GM18867 (cell line): Measurements from ENCODE around the gene BICD1.

ENCODE experiments used
- ATAC-seq: cut with Tn5 transposase; IDR thresholded peaks from one replicate; pipeline ENCODE4 v1.9.1; 2021; ENCODE audit warnings: mild to moderate bottlenecking, moderate library complexity; ENCODE audit not compliant: unreplicated experiment

The BICD1 gene

DNA sequence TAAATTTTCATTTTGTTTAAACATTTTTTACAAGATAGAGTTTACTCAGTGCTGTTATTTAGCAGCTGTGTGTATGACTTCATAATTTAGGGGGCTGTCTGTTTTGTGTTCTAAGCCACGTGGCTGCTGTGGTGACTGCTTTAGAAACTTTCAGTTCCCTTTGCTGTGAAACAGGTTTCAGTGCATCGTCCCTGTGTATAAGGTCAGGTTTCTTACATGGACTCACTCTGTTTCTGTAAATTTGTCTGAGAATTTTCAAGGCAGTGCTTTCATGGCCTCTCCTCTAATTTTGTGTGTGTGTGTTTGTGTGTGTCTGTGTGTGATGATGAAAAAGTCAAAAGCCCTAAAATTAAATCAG is 32.4 kb downstream of the BICD1 start:
- peak; percentile 90 for ATAC-seq

- no peak for ATAC-seq
Measured at GRCh38 chr12:32140877-32141276, 34.2 kb downstream of the BICD1 start.

GRCh38 chr12:32145096-32145495 is 38.4 kb downstream of the BICD1 start:
- ATAC-seq, result no peak

DNA sequence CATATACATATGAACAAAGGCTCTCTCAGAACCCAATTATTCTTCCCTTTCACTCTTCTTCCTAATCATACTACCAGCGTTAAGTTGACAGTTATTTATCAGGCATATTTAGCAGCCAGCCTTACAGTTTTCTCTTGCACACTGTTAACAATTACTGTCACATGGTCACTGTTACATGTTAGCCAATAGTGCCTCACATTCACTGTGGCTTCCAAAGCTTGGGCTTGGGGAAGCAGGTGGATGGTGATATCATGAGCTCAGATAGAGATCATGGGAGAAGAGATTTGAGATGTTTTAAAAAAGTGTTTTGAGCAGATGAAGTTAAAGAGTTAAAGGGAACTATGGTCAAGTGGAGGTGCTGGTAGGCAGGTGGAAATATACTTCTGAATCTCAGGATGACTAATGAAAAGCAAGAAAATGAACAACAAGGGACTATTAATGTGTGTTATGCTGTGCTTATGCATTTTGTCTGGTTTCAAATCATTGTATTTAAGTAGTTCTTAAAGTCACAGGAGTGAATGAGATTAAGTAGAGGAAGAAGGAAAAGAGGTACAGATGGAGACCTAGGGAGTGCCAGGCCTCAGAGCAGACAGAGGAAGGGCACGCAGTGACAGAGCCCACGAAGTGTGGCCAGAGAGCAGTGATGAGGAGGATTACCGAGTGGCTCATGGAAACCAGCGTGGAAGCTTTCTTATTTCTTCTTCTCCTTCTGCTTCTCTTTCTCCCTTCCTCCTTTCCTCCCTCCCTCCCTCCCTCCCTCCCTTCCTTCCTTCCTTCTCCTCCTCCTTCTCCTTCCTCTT is 39.6 kb downstream of the BICD1 start:
- ATAC-seq, result peak; percentile 85

GRCh38 chr12:32148372-32148771 is 41.7 kb downstream of the BICD1 start:
- ATAC-seq, result no peak

GRCh38 chr12:32149489-32149888 is 42.8 kb downstream of the BICD1 start:
- no peak for ATAC-seq

DNA sequence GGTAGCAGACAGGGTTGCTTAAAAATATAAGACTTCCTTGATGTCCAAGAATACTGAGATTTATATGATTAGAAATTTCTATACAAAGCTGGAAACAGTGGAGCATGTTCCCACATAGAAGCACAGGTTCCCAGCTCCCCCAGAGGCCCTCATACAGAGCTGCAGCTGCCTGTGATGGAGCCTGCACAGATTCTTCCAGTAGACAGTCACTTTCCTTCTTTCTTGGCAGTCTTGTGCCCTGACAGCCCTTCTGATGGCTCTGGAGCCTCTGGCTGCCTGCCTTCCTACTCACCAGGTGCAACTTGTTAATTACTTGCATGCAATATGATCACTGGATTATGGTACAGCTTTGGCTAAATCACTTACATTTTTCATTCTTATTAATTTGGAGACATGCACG is 44.4 kb downstream of the BICD1 start:
- no peak for ATAC-seq

DNA sequence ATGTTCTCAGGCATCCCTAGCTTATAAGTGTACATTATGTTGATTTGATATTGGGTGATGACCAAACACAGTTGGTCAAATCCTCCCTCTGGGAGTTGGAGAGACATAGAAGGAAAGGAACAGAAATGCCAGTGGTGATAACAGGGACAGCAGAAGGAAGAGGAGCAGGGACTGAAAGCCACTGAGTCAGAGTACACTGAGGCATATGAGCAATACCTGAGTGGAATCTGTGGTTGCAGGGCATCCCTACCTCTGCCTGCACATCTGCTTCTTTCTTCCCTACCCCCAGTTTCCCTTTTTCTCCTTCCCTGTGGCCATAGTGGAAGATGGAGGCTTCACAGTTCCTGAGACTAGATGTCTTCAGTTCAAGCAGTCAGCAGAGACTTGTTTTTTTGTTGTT is 44.9 kb downstream of the BICD1 start:
- no peak for ATAC-seq

GRCh38 chr12:32155041-32155440 is 48.4 kb downstream of the BICD1 start:
- no peak for ATAC-seq

- ATAC-seq, result no peak
Measured at GRCh38 chr12:32155961-32156529, 49.4 kb downstream of the BICD1 start.

DNA sequence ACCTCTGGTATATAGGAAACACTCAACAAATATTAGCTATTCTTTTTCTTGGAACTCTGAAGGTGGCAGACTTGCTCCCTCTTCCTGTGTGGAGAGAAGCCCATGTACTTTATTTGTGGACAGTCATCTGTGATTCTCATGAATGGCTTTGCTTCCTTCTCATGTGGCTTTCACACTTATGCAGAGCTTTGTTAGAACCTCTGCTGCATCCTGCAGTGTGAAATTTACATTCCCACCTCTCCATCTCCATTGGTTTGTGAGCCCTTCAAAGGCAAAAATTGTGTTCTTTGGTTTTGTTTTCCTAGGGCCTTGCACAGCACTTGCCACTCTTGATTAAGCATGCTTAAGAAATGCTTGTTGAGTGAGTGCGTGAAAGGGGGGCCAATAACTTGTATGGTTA is 51.9 kb downstream of the BICD1 start:
- ATAC-seq, result no peak

- no peak for ATAC-seq
Measured at GRCh38 chr12:32159381-32159780, 52.7 kb downstream of the BICD1 start.

DNA sequence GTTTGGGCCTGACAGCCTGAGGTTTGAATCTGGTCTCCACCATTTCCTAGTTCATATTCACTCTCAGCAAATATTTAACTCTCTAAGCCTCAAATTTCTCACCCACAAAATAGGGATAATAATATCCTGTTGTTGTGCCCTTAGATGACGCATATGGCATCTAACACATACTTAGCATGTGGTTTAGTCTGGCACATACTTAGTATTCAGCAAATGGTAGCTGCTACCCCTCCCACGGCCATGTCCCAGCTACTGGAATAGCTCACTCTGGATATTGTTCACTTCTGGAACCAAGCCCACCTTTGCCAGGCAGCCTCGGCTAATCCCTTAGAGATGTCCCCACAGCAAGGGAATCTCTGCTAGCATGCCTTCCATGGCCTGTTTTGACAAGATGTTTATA is 53.3 kb downstream of the BICD1 start:
- no peak for ATAC-seq

- ATAC-seq, result no peak
Measured at GRCh38 chr12:32161058-32161457, 54.4 kb downstream of the BICD1 start.

- ATAC-seq, result no peak
Measured at GRCh38 chr12:32163596-32163995, 56.9 kb downstream of the BICD1 start.

DNA sequence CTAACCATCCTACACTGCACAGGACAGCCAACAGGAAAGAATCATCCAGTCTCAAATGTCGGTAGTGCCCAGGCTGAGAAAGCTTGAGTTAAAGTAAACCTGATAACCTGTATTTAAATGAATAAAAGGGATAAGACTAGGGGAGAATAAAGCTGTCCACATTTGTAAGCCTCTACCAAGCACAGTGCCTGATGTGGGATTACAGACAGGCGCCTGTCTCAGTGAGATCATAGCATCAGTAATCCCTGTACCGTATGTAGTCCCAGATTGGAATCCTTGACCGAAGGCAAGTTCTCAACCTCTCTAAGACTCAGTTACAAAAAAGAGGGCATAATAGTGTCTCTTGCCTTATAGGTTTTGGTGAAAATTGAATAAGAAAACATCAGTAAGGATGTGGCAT is 59.9 kb downstream of the BICD1 start:
- ATAC-seq, result no peak

DNA sequence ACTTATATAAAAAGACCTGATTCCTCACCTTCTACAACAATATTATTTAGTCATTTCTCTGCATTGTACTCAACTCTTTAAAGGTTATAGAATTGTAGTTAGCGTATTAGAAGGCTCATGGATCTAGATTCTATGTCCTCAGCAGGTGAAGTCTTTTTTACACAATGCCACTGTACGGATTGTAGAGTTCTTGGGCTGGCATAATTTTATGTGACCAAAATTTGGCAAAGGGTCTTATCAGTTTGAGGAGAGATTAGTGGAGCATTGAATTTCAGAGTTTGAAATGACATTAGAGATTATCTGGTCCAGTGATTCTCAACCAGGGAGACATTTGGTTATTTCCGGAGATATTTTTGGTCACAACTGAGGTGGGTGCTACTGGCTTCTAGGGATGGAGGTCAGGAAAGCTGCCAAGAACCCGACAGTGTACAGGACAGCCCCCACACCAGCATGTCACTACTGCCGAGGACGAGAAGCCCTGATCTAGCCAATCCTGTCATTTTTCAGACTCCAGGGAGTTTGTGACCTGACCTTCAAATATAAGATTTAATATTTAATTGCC is 63.9 kb downstream of the BICD1 start:
- ATAC-seq, result no peak

- ATAC-seq, result no peak
Measured at GRCh38 chr12:32171211-32171610, 64.6 kb downstream of the BICD1 start.

GRCh38 chr12:32176606-32177005 is 70.0 kb downstream of the BICD1 start:
- no peak for ATAC-seq

DNA sequence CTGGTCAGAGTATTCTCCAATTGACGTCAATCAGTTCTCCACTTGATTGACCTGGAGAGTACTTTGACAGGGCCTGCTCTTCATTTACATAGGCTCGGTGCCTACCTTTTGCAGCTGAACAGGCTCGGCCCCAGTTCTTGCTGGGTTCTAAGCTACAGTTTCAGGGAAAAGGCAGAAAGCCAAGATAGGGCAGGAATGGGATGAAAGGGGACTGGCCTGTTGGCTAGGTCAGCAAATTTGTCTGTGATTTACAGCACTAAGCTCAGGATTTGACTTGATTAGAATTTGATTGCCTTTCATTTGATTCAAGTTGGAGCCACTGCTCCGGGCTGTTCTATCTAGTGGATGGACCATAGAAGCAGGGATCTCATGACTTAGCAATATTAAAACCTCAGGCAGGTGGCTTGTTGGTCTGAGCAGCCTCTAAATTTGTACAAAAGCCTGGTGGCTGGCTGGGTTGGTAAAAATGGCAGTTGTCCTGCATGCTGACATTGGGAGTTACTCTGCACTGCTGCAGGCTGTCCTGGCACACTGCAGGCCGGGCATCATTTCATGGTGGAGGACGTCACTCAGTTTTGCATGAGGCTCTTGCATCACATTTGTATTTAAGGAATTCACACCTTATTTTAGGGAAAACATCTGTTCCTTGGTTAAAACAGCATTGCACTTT is 71.8 kb downstream of the BICD1 start:
- ATAC-seq, result no peak

DNA sequence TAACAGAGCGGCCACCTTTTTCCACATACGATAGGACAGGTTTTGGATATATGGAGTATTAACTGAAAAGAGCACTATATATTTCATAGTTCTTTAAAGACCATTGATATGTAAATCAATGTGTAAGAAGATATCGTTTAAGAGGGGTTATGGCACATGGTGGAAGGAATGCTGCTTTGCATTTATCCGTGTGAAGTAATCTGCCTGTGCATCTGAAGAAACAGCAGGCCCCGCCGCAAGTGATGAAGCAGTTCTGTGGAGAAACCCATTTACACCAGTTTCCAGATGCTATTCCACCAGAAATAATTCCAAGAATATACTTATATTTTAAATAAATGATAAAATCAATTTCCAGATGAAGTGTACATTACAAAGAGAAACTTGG is 72.4 kb downstream of the BICD1 start:
- ATAC-seq, result no peak
